Neural progenitor cell (in vitro differentiated cells): ENCODE data around the gene MROH9.

ENCODE experiments used
- EZH2 ChIP-seq: fragments of 200-600 bp; sonication (generic); IDR thresholded peaks from 2 replicates; pipeline ENCODE4 v1.6.1; 2017; ENCODE audit warnings: antibody characterized with exemption, mild to moderate bottlenecking, moderate library complexity
- TF ChIP-seq, protein P1 (sequence below): fragments of 200-600 bp; sonication (generic); IDR thresholded peaks from 2 replicates; pipeline ENCODE4 v1.5.1; 2017; ENCODE audit warnings: antibody characterized with exemption, mild to moderate bottlenecking

DNA sequence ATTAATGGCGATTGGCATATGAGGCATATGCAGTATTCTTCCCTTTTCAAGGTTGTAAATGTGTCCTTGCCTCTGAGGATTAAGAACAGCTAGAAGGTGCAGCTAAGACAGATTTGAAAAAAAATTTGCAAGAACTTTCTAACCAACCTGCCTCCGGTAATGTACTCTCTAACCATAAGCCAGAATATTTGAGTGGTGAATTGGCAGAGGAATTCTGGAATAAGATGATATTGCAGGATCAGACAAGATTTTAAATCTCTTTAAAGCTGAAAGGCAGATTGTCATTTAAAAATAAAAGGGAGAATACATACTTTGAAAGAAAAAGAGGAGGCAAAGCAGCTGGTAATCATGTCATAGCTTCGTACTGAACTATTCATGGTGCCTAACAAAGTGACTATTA is 29.2 kb downstream of the MROH9 start:
- TF ChIP-seq, protein P1, sequence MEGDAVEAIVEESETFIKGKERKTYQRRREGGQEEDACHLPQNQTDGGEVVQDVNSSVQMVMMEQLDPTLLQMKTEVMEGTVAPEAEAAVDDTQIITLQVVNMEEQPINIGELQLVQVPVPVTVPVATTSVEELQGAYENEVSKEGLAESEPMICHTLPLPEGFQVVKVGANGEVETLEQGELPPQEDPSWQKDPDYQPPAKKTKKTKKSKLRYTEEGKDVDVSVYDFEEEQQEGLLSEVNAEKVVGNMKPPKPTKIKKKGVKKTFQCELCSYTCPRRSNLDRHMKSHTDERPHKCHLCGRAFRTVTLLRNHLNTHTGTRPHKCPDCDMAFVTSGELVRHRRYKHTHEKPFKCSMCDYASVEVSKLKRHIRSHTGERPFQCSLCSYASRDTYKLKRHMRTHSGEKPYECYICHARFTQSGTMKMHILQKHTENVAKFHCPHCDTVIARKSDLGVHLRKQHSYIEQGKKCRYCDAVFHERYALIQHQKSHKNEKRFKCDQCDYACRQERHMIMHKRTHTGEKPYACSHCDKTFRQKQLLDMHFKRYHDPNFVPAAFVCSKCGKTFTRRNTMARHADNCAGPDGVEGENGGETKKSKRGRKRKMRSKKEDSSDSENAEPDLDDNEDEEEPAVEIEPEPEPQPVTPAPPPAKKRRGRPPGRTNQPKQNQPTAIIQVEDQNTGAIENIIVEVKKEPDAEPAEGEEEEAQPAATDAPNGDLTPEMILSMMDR = no peak
- TF ChIP-seq EZH2 = no peak
